Subcutaneous abdominal adipose tissue (tissue), 5 donors: ENCODE data around the gene TFAP2C.

Experiments
- H3K27ac ChIP-seq: one replicate; pipeline ENCODE4 v1.7.0; 2013; ENCODE audit warnings: low read depth, mild to moderate bottlenecking, inconsistent platforms, low read length, moderate library complexity
- H3K27me3 ChIP-seq, 5 donors: one replicate each; pipeline ENCODE4 v1.7.0; 2013; ENCODE audit warnings: low read length in 5 of 5, inconsistent platforms in 1 of 5; ENCODE audit not compliant: control insufficient read depth in 5 of 5, insufficient read depth in 4 of 5
- H3K36me3 ChIP-seq, 5 donors: one replicate each; pipeline ENCODE4 v1.7.0; 2013; ENCODE audit warnings: low read length in 5 of 5; ENCODE audit not compliant: control insufficient read depth in 5 of 5, insufficient read depth in 5 of 5
- H3K4me1 ChIP-seq, 5 donors: one replicate each; pipeline ENCODE4 v1.7.0; 2013; ENCODE audit warnings: low read length in 5 of 5, mild to moderate bottlenecking in 3 of 5, moderate library complexity in 1 of 5; ENCODE audit not compliant: control insufficient read depth in 5 of 5, insufficient read depth in 5 of 5
- H3K4me3 ChIP-seq, 5 donors: one replicate each; pipeline ENCODE4 v1.7.0; 2013; ENCODE audit warnings: low read length in 5 of 5, low read depth in 1 of 5
- H3K9ac ChIP-seq, 5 donors: one replicate each; pipeline ENCODE4 v1.7.0; 2013; ENCODE audit warnings: low read length in 5 of 5, mild to moderate bottlenecking in 4 of 5, moderate library complexity in 3 of 5
- H3K9me3 ChIP-seq, 5 donors: one replicate each; pipeline ENCODE4 v1.7.0; 2013; ENCODE audit warnings: low read length in 5 of 5; ENCODE audit not compliant: control insufficient read depth in 5 of 5
- donor health status: healthy.
- donor health status: healthy.
- donor health status: healthy.
- donor health status: healthy.
- donor health status: healthy.

TFAP2C gene

DNA sequence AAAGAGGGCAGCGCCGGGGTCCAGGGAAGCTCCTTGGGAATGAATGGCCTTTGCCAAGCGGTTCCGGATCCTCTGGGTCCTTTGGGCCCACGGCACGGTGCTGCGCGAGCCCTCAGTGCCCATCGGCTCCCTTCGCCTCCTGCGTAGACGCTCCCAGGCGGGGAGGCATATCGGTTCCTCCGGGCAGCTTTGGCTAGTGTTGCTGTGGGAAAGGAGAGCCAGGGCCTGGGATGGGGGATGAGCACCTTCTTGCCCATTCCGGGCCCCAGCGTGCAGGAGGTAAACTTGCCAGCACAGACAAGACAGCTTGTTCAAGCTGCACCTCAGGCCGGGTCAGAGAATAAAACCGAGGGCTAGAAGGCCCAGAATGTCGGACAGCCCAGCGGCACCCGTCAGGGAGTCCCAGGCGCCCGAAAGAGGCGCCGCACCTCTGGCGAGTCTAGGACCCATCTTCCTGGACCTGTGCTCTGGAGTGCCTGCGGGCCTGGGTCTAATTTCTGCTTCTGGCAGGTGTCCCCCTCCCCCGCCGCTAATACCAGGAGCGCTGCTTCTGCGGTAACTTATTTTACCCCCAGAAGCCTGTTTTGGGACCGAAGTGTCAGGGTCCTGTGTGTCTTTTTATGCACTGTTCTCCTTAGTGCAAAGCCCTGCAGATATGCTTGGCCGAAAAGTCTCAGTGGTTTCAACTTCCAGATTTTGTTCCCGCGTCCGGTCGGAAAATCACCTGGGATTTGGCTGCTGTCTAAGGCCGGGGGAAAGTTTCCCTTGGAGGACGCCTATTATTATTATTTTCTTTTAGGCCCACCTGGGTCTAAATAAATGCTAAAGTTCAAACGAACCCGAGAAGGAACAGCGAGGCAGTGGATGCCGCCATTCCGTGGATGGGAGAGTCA is 1.7 kb upstream of the TFAP2C start:
- Histone ChIP-seq H3K27ac (no peak overlapping the region), H3K4me3 (peak overlapping the region in 3 of 5 donors; percentile 22 to 50 (median 29)), H3K9me3 (no peaks in the 10 kb centered on the region), H3K27me3 (peaks cover 60 to 77% (median 67%) of the 10 kb centered on the region in 5 donors), H3K36me3 (no peaks in the 10 kb centered on the region), H3K4me1 (peaks cover 1 to 68% (median 46%) of the 10 kb centered on the region in 5 donors), H3K9ac (no peak overlapping the region)

DNA sequence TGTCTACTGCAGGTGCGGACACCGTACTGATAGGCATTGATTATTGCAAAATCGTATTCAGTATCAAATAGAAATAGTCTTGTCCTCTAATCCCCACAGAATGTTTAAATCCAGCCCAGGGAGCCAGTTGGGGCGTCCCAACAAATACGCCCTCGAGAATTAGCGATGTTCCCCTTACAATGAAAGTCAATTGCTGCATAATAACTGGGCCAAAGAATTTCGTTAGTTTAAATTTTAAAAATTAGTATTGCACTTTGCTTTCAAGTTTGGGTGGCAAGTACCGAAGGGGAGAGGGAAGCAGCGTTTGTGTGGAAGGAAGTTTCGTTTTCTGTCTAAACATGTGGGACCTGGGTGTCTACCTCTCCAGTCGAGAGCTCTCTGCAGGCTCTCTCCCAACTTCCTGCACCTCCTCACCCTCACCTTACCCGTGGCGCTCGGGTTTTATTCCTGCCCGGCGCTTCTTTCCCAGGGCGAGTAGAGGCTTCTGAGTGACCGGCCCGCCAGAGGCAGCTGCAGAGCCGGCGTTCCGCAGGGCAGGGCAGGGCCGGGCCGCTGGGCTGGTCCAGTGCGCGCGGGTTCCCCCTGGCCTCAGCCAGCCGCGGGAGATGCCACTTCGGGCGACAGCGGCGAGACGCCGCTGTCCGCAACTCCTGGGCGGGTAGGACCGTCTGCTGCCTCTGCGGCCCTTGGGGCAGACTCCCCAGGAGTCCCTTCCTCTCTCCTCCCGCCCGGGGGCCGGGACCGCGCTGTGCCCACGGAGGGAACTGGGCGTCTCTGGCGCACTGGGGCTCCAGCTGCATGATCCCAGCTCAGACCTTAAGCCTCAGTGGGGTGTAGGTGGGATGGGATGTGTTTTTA is 862 bp upstream of the TFAP2C start:
- H3K27ac ChIP-seq = no peak overlapping the region
- H3K36me3 ChIP-seq = no peaks in the 10 kb centered on the region
- no peak overlapping the region for H3K9ac ChIP-seq
- H3K9me3 ChIP-seq = no peaks in the 10 kb centered on the region
- peak overlapping the region; percentile 36 to 65 (median 50) for H3K4me3 ChIP-seq
- peaks cover 1 to 68% (median 46%) of the 10 kb centered on the region in 5 donors for H3K4me1 ChIP-seq
- peaks cover 60 to 78% (median 67%) of the 10 kb centered on the region in 5 donors for H3K27me3 ChIP-seq

DNA sequence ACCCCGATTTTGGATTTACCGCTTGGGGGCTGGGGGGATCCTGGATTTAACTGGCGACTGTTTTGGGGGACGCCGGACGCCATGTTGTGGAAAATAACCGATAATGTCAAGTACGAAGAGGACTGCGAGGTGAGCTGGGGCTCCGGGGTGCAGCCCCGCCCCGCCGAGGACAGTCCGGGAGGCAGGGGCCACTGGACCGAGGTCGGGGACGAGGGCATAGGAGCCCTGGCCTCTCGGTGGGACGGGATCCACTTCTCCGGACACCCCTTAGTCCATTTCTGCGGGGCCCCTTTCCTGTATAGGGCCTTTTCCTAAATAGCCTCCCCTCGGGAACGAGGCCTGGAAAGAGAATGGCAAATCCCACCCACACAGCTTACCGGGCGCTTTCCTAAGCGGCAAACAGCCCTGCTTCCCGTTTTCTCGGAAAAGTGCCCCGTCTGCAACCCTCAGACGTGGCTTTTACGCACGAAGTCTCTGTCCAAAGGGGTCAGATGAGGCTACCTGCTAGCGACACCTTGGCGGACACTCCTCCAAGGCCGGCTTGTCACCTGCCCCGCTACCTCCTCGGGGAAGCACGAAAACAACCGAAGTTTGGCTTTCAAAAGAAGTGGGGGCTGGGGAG is 469 bp downstream of the TFAP2C start:
- peak overlapping the region in 2 of 5 donors; percentile 64 to 69 for H3K9ac ChIP-seq
- H3K4me3 ChIP-seq = peak overlapping the region; percentile 48 to 66 (median 50)
- peaks cover 60 to 82% (median 71%) of the 10 kb centered on the region in 5 donors for H3K27me3 ChIP-seq
- H3K27ac ChIP-seq = no peak overlapping the region
- H3K36me3 ChIP-seq = no peaks in the 10 kb centered on the region
- H3K4me1 ChIP-seq = peaks cover 1 to 68% (median 46%) of the 10 kb centered on the region in 5 donors
- H3K9me3 ChIP-seq = no peaks in the 10 kb centered on the region

DNA sequence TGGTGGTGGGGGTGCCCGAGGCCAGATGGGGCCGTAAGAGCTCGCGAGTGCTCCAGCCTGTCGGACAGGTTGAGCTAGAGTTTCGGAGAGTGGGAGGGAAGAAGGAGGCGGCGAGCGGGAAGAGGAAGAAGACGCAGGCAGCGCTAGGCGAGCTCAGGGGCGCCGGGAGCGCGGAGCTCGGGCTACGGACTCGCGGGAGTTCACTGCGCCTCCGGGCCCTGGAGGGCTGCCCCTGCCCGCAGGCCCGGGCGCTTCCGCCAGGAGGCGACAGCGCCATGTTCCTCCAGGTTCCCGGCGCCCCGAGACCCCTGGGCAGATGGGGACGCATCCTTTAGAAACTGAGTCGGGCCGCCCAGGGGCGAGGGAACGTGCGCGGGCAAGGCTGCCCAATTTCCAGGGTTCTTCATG is 984 bp downstream of the TFAP2C start:
- Histone ChIP-seq H3K9ac (no peak overlapping the region), H3K27ac (no peak overlapping the region), H3K36me3 (no peaks in the 10 kb centered on the region), H3K27me3 (peaks cover 64 to 83% (median 69%) of the 10 kb centered on the region in 5 donors), H3K9me3 (no peaks in the 10 kb centered on the region), H3K4me3 (peak overlapping the region in 4 of 5 donors; percentile 48 to 65 (median 50)), H3K4me1 (peaks cover 1 to 67% (median 46%) of the 10 kb centered on the region in 5 donors)

GRCh38 chr20:56630506-56631317 is 1.6 kb downstream of the TFAP2C start:
- Histone ChIP-seq H3K4me1 (peaks cover 1 to 62% (median 46%) of the 10 kb centered on the region in 5 donors), H3K27me3 (peaks cover 60 to 80% (median 65%) of the 10 kb centered on the region in 5 donors), H3K9me3 (no peaks in the 10 kb centered on the region), H3K36me3 (no peaks in the 10 kb centered on the region), H3K9ac (no peak overlapping the region), H3K27ac (no peak overlapping the region), H3K4me3 (peak overlapping the region in 3 of 5 donors; percentile 50 to 65 (median 50))

DNA sequence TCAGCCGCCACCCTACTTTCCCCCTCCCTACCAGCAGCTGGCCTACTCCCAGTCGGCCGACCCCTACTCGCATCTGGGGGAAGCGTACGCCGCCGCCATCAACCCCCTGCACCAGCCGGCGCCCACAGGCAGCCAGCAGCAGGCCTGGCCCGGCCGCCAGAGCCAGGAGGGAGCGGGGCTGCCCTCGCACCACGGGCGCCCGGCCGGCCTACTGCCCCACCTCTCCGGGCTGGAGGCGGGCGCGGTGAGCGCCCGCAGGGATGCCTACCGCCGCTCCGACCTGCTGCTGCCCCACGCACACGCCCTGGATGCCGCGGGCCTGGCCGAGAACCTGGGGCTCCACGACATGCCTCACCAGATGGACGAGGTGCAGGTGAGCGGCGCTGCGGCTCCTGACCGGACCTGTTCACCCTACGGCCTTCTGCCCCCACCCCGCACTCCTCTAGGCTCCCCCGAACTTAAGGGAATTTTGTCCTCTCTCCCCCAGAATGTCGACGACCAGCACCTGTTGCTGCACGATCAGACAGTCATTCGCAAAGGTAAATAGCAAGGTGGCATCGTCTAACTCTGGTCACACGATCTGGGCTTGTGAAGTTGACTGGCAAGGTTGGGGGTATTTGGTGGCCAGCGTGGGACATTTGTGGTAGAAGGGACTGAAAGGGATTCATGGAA is 2.3 kb downstream of the TFAP2C start:
- no peaks in the 10 kb centered on the region for H3K9me3 ChIP-seq
- peaks cover 53 to 76% (median 60%) of the 10 kb centered on the region in 5 donors for H3K27me3 ChIP-seq
- H3K4me3 ChIP-seq = peak overlapping the region in 1 of 5 donors; percentile 65
- no peak overlapping the region for H3K9ac ChIP-seq
- H3K4me1 ChIP-seq = peaks cover 1 to 58% (median 45%) of the 10 kb centered on the region in 5 donors
- no peaks in the 10 kb centered on the region for H3K36me3 ChIP-seq
- no peak overlapping the region for H3K27ac ChIP-seq

DNA sequence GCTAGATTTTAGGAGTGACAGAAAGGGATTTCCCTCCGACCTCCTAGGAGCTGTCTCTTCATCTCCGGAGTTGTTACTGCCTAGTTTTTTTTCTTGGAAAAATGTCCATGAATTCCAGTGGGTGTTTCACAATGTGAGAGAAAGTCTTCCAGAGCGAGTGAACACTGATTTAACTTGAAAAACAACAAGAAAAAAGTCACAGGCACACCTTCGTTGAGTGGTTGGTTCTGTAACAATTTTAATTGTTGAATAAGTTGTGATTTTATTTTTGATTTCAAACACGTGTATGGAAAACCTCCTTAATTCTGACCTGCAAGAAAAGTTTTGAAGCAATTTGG is 2.9 kb downstream of the TFAP2C start:
- Histone ChIP-seq H3K4me3 (no peak overlapping the region), H3K9ac (no peak overlapping the region), H3K27me3 (peaks cover 48 to 75% (median 56%) of the 10 kb centered on the region in 5 donors), H3K9me3 (no peaks in the 10 kb centered on the region), H3K27ac (no peak overlapping the region), H3K4me1 (peaks cover 1 to 53% (median 42%) of the 10 kb centered on the region in 5 donors), H3K36me3 (no peaks in the 10 kb centered on the region)

- H3K4me3 ChIP-seq = no peak overlapping the region
- H3K36me3 ChIP-seq = no peaks in the 10 kb centered on the region
- no peak overlapping the region for H3K9ac ChIP-seq
- H3K9me3 ChIP-seq = no peaks in the 10 kb centered on the region
- no peak overlapping the region for H3K27ac ChIP-seq
- H3K4me1 ChIP-seq = peaks cover 0 to 29% (median 25%) of the 10 kb centered on the region in 5 donors
- H3K27me3 ChIP-seq = peaks cover 36 to 62% (median 40%) of the 10 kb centered on the region in 5 donors
These were observed 5.2 kb downstream of the TFAP2C start for GRCh38 chr20:56634307-56634706.
